WERI-Rb-1 (cell line): ENCODE measurements around the gene KRTAP5-5.

Source experiments
- DNase-seq: peaks from one replicate; pipeline ENCODE4 v3.0.0-alpha.2; 2020
- H3K27ac ChIP-seq: fragments of 250-450 bp; sonication (Bioruptor Pico); 2 replicates; pipeline ENCODE4 v1.5.1; 2020; ENCODE audit warnings: mild to moderate bottlenecking, moderate library complexity
- H3K27me3 ChIP-seq: fragments of 250-450 bp; sonication (Bioruptor Pico); 2 replicates; pipeline ENCODE4 v1.5.1; 2021; ENCODE audit warnings: mild to moderate bottlenecking, low read depth, moderate library complexity; ENCODE audit not compliant: insufficient read depth, severe bottlenecking
- H3K36me3 ChIP-seq: fragments of 250-450 bp; sonication (Bioruptor Pico); 2 replicates; pipeline ENCODE4 v1.5.1; 2020; ENCODE audit warnings: mild to moderate bottlenecking, moderate library complexity
- H3K4me3 ChIP-seq: 2 replicates; pipeline ENCODE4 v1.5.1; 2011; ENCODE audit warnings: low read depth, mild to moderate bottlenecking, control low read depth, low read length
- H3K9me3 ChIP-seq: fragments of 250-450 bp; sonication (Bioruptor Pico); 2 replicates; pipeline ENCODE4 v1.5.1; 2021; ENCODE audit warnings: mild to moderate bottlenecking, moderate library complexity; ENCODE audit not compliant: severe bottlenecking
- TF ChIP-seq, protein P1 (sequence below): IDR thresholded peaks from 2 replicates; pipeline ENCODE4 v1.5.1; 2011; ENCODE audit warnings: low read depth, mild to moderate bottlenecking, control low read depth, inconsistent platforms, low read length

Gene KRTAP5-5

GRCh38 chr11:1608363-1608762 lies 21.2 kb upstream of the KRTAP5-5 start, which contains the start of gene KRTAP5-3:
Gene KRTAP5-3 (minus strand): TSS chr11:1608463. CDS start chr11:1608385, 78 bp downstream.
- Histone ChIP-seq H3K27me3 (peaks cover 55% of the 10 kb centered on the region), H3K9me3 (no peaks in the 10 kb centered on the region), H3K27ac (no peak within 1 kb of the TSS), H3K4me3 (no peak within 1 kb of the TSS), H3K36me3 (no peaks in the 10 kb centered on the region)
- TF ChIP-seq, protein P1, sequence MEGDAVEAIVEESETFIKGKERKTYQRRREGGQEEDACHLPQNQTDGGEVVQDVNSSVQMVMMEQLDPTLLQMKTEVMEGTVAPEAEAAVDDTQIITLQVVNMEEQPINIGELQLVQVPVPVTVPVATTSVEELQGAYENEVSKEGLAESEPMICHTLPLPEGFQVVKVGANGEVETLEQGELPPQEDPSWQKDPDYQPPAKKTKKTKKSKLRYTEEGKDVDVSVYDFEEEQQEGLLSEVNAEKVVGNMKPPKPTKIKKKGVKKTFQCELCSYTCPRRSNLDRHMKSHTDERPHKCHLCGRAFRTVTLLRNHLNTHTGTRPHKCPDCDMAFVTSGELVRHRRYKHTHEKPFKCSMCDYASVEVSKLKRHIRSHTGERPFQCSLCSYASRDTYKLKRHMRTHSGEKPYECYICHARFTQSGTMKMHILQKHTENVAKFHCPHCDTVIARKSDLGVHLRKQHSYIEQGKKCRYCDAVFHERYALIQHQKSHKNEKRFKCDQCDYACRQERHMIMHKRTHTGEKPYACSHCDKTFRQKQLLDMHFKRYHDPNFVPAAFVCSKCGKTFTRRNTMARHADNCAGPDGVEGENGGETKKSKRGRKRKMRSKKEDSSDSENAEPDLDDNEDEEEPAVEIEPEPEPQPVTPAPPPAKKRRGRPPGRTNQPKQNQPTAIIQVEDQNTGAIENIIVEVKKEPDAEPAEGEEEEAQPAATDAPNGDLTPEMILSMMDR = no peak
- no peak for DNase-seq

DNA sequence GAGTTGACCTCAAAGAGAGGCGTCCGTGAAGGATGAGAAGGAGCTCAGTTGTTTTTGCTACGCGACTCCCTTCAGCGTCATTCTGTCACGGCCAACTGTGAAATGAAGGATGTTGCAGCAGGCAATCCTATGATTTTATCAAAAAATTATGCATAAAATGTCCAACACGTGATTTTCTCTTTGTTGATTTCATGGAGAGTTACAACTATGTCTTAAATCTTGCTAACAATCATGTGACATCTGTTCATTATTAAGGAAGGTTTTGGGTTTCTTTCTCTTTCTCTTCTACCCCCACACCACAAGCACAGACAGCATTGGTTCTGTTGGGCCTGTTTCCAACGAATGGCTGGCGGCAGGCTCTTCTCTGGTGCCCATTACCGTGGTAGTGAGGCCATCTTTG lies 11.3 kb upstream of the KRTAP5-5 start:
- TF ChIP-seq, protein P1 = no peak
- H3K27ac ChIP-seq = no peak overlapping the region
- H3K36me3 ChIP-seq = no peaks in the 10 kb centered on the region
- DNase-seq = no peak
- H3K27me3 ChIP-seq = peaks cover 74% of the 10 kb centered on the region
- peaks cover 7% of the 10 kb centered on the region for H3K9me3 ChIP-seq
- H3K4me3 ChIP-seq = no peak overlapping the region

- Histone ChIP-seq H3K27ac (no peak overlapping the region), H3K36me3 (no peaks in the 10 kb centered on the region), H3K27me3 (peaks cover 73% of the 10 kb centered on the region), H3K4me3 (no peak overlapping the region), H3K9me3 (peaks cover 7% of the 10 kb centered on the region)
- TF ChIP-seq, protein P1 = no peak
- DNase-seq = no peak
These were observed 10.1 kb upstream of the KRTAP5-5 start for GRCh38 chr11:1619449-1619848.

GRCh38 chr11:1622086-1622485 lies 7.5 kb upstream of the KRTAP5-5 start, which contains the start of gene KRTAP5-4:
Gene KRTAP5-4 (minus strand): TSS chr11:1622138. CDS start chr11:1622093, 45 bp downstream.
- TF ChIP-seq, protein P1 = no peak
- no peak for DNase-seq
- H3K27ac ChIP-seq = no peak within 1 kb of the TSS
- H3K4me3 ChIP-seq = no peak within 1 kb of the TSS
- no peaks in the 10 kb centered on the region for H3K36me3 ChIP-seq
- peaks cover 7% of the 10 kb centered on the region for H3K9me3 ChIP-seq
- peaks cover 76% of the 10 kb centered on the region for H3K27me3 ChIP-seq

- TF ChIP-seq, protein P1 = no peak
- Histone ChIP-seq H3K27me3 (peaks cover 74% of the 10 kb centered on the region), H3K27ac (no peak overlapping the region), H3K4me3 (no peak overlapping the region), H3K9me3 (no peaks in the 10 kb centered on the region), H3K36me3 (no peaks in the 10 kb centered on the region)
- DNase-seq = no peak
These were observed 5.9 kb upstream of the KRTAP5-5 start for GRCh38 chr11:1623716-1624115.

DNA sequence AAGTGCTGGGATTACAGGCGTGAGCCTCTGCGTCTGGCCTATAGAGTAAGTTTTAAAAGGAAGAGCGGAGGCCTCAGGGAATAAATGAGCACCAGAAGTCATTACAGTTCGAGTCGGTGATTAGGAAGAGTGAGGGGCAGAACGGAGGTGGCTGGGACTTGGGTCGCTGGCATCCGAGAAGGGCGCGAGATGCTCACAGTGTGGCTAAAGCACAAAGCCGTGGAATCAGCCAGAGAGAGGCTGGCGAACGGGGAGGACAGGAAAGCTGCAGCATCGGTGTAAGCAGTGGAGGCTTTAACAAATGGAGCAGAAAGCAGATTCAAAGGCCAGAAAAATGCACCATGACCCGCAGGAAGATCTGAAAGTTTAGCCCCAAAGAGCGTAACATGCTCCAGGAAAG lies 5.0 kb upstream of the KRTAP5-5 start:
- no peaks in the 10 kb centered on the region for H3K9me3 ChIP-seq
- H3K36me3 ChIP-seq = no peaks in the 10 kb centered on the region
- H3K27me3 ChIP-seq = peaks cover 77% of the 10 kb centered on the region
- TF ChIP-seq, protein P1 = no peak
- no peak overlapping the region for H3K27ac ChIP-seq
- no peak overlapping the region for H3K4me3 ChIP-seq
- DNase-seq = no peak
